OCI-LY7 (cell line): Measurements from ENCODE around the gene TNFAIP8L3.

Experiments
- EZH2phosphoT487 ChIP-seq: fragments of 200-600 bp; sonication (generic); IDR thresholded peaks from 2 replicates; pipeline ENCODE4 v1.6.1; 2018; ENCODE audit warnings: low read depth, borderline replicate concordance, mild to moderate bottlenecking, mixed run types, antibody characterized with exemption, low read length, moderate library complexity, mixed read lengths
- TF ChIP-seq, protein P1 (sequence below): fragments of 200-600 bp; sonication (generic); conservative IDR thresholded peaks from 2 replicates; pipeline ENCODE4 v1.5.1; 2014; ENCODE audit warnings: mild to moderate bottlenecking, antibody characterized with exemption, low read length, moderate library complexity, mixed read lengths

DNA sequence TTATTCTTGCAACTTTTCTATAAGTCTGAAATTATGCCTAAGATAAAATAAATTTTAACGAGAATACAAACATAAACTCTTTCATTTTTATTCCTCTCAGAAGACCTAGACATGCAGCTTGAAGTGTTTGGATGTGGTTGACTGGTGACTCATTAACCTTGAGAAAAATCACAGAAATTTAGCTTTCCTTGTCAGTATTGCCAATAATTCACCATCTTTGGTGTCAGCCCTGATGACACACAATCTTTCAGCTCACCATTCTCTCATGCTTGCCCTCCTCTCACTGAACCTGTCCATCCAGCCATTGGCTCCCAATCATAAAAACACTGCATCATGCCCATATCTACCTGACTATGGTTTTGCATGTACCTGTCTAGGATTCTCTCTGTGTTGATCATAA lies 22.6 kb upstream of the TNFAIP8L3 start:
- TF ChIP-seq, protein P1, sequence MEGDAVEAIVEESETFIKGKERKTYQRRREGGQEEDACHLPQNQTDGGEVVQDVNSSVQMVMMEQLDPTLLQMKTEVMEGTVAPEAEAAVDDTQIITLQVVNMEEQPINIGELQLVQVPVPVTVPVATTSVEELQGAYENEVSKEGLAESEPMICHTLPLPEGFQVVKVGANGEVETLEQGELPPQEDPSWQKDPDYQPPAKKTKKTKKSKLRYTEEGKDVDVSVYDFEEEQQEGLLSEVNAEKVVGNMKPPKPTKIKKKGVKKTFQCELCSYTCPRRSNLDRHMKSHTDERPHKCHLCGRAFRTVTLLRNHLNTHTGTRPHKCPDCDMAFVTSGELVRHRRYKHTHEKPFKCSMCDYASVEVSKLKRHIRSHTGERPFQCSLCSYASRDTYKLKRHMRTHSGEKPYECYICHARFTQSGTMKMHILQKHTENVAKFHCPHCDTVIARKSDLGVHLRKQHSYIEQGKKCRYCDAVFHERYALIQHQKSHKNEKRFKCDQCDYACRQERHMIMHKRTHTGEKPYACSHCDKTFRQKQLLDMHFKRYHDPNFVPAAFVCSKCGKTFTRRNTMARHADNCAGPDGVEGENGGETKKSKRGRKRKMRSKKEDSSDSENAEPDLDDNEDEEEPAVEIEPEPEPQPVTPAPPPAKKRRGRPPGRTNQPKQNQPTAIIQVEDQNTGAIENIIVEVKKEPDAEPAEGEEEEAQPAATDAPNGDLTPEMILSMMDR: no peak
- TF ChIP-seq EZH2phosphoT487: no peak
